Cardiac muscle cell (in vitro differentiated cells and primary cell): Measurements from ENCODE around the gene PPARA. TPM values are rescaled to one million over a fixed set of nuclear protein-coding genes. Genes with fewer than 3 reads are reported as not detected.

Source experiments
- DNase-seq, 2 donors: peaks; one replicate each; pipeline versions ENCODE4 v3.0.0 to v3.0.0-alpha.2; 2010 to 2017; ENCODE audit warnings: low read depth in 1 of 2, low spot score in 1 of 2
- H3K27ac ChIP-seq: fragments of 200-600 bp; sonication (generic); 2 replicates; pipeline ENCODE4 v1.5.1; 2016
- H3K27me3 ChIP-seq: fragments of 200-600 bp; sonication (generic); 2 replicates; pipeline ENCODE4 v1.6.0; 2016; ENCODE audit warnings: control low read depth
- H3K36me3 ChIP-seq: fragments of 200-600 bp; sonication (generic); 2 replicates; pipeline ENCODE4 v1.5.1; 2016; ENCODE audit warnings: control low read depth
- H3K4me1 ChIP-seq: fragments of 200-600 bp; sonication (generic); 2 replicates; pipeline ENCODE4 v1.8.1; 2017; ENCODE audit warnings: low read depth, mild to moderate bottlenecking, mixed run types
- H3K4me3 ChIP-seq: fragments of 200-600 bp; sonication (generic); 2 replicates; pipeline ENCODE4 v1.5.1; 2016; ENCODE audit warnings: mild to moderate bottlenecking
- H3K9me3 ChIP-seq: fragments of 200-600 bp; sonication (generic); 2 replicates; pipeline ENCODE4 v1.5.1; 2017; ENCODE audit warnings: low read depth, mild to moderate bottlenecking, control low read depth
- CTCF ChIP-seq: IDR thresholded peaks from 2 replicates; pipeline ENCODE4 v1.5.1; 2012; ENCODE audit warnings: low read depth, mild to moderate bottlenecking, low read length
- polyA plus RNA-seq: library from polyadenylated mRNA; unstranded; fragments of >200 nt; fragmentation: Nextera tagmentation; extraction: Ambion mirVana; gene quantifications from 2 replicates; pipeline ENCODE4 v1.2.1, GENCODE V29; 2016
- total RNA-seq: library from RNA; depleted of rRNA; stranded (reverse); fragments of >200 nt; gene quantifications from 2 replicates; pipeline ENCODE4 v1.2.3, GENCODE V29; 2016

Gene PPARA
- total and polyA plus RNA-seq, 2 experiments from 2014 or later = 11.8 to 25.1 TPM

DNA sequence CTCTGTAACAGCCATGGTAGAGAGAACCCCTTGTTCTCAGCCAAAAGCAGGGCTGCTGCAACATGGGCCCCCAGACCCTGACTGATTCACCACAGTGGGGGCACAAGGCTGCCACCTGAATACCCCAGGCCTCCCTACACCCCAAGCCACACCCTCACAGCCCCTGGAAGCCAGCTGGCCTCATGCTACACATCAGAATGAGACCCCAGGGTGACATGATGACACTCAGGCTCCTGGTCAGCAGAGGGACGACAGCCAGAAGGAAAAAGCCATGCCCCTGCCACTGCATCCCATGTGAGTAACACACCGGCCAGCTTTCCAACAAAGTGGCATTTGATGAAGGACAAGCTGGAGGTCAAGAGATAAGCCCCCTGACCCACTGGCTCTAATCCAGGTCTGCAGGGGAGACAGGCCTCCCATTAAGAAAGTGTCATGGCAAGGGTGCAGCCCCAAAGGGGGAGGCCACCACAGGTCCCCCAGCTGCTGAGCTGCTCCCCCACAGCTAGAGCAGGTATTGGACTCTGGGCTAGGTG is 97.2 kb downstream of the PPARA start:
- DNase-seq = peak in 1 of 2 donors; percentile 31
- no peaks in the 10 kb centered on the region for H3K27me3 ChIP-seq
- no peak overlapping the region for H3K4me3 ChIP-seq
- no peak overlapping the region for H3K27ac ChIP-seq
- no peak for TF ChIP-seq CTCF
- no peaks in the 10 kb centered on the region for H3K9me3 ChIP-seq
- peaks cover 14% of the 10 kb centered on the region for H3K4me1 ChIP-seq
- H3K36me3 ChIP-seq = no peaks in the 10 kb centered on the region

- Histone ChIP-seq H3K9me3 (no peaks in the 10 kb centered on the region), H3K4me1 (peaks cover 14% of the 10 kb centered on the region), H3K36me3 (no peaks in the 10 kb centered on the region), H3K27me3 (no peaks in the 10 kb centered on the region), H3K27ac (peak within 1 kb of the TSS; percentile 36), H3K4me3 (peak within 1 kb of the TSS; percentile 45)
- peak; percentile 87 to 91 for DNase-seq
- TF ChIP-seq CTCF = no peak
Measured at GRCh38 chr22:46250035-46250782, 99.9 kb downstream of the PPARA start, which contains the start of gene CDPF1. TSS of gene CDPF1 (minus strand) at chr22:46250293. CDS start at chr22:46248284, 2,009 bp downstream.

DNA sequence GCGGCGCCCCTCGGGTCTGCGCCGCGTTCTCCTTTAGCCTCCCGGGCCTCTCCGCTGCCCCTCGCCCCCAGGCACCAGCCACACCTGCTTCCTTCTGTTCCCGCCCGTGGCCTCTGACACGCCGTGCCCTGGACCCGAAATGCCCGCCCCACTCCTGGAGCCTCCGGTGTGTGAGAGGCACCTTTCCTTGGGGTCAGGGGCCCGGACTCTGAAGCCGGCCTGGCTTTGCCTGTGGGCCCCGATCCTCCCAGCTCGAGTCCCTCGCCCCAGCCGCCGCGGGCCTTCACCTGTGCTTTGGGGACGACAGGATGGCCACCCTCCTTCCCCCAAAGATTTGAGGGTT is 100.4 kb downstream of the PPARA start:
- Histone ChIP-seq H3K27ac (no peak overlapping the region), H3K4me3 (peak overlapping the region; percentile 45), H3K27me3 (no peaks in the 10 kb centered on the region), H3K9me3 (no peaks in the 10 kb centered on the region), H3K4me1 (peaks cover 14% of the 10 kb centered on the region), H3K36me3 (no peaks in the 10 kb centered on the region)
- TF ChIP-seq CTCF = no peak
- DNase-seq = no peak

- no peak overlapping the region for H3K4me3 ChIP-seq
- TF ChIP-seq CTCF = no peak
- H3K27ac ChIP-seq = no peak overlapping the region
- no peak for DNase-seq
- no peaks in the 10 kb centered on the region for H3K9me3 ChIP-seq
- H3K4me1 ChIP-seq = peaks cover 14% of the 10 kb centered on the region
- no peaks in the 10 kb centered on the region for H3K27me3 ChIP-seq
- H3K36me3 ChIP-seq = no peaks in the 10 kb centered on the region
Measured at GRCh38 chr22:46251266-46251665, 100.9 kb downstream of the PPARA start.

DNA sequence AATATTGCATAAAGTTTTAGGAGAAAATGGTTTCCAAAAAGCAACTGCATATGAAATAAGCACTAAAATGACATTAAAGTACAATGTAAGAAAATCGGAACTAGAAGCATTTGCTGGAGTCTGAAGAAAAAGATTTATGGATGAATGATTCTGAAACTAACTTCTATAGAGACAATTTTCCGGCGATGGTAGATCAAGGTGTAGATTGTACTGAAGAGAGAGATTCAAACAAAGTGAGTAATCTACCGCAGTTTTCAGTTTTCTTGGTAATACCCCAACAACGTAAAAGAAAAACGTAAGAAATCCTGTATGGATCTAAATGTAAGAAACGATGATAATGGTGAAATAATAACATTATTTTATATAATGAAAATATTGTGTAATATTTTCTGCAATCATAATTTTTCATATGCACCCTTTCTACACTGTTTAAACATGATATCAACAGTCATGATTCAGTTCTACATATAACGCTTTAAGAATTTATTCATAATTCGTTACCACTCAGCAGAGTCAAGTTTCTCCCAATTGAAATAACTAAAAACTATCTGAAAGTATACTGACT is 101.6 kb downstream of the PPARA start:
- Histone ChIP-seq H3K4me1 (peaks cover 14% of the 10 kb centered on the region), H3K9me3 (no peaks in the 10 kb centered on the region), H3K36me3 (no peaks in the 10 kb centered on the region), H3K4me3 (no peak overlapping the region), H3K27me3 (no peaks in the 10 kb centered on the region), H3K27ac (no peak overlapping the region)
- no peak for DNase-seq
- TF ChIP-seq CTCF = no peak
